Stimulated activated CD8-positive, alpha-beta memory T cell treated with anti-CD3 and anti-CD28 coated beads, Interleukin-7, amount 100 ng/mL, for 48 hours (primary cell): Measurements from ENCODE around the gene APOM.

Experiments
- DNase-seq, 2 donors: peaks; one replicate each; pipeline ENCODE4 v3.0.0-alpha.2; 2020; ENCODE audit warnings: low read depth in 1 of 2; ENCODE audit errors: extremely low read depth in 1 of 2

The APOM gene

GRCh38 chr6:31676322-31676903 lies 20.7 kb downstream of the APOM start:
- DNase-seq: no peak

- DNase-seq: no peak
Measured at GRCh38 chr6:31676904-31677303, 21.2 kb downstream of the APOM start.

- DNase-seq: no peak
Measured at GRCh38 chr6:31677955-31678354, 22.3 kb downstream of the APOM start.

- peak in 1 of 2 donors; percentile 35 for DNase-seq
Measured at GRCh38 chr6:31680226-31681134, 24.8 kb downstream of the APOM start, which contains the start of gene LY6G5C. Gene LY6G5C, minus strand, starts transcription at chr6:31681067. Its CDS starts 694 bp downstream, at chr6:31680373.

GRCh38 chr6:31681135-31681671 lies 25.5 kb downstream of the APOM start:
- DNase-seq: peak in 1 of 2 donors; percentile 29

GRCh38 chr6:31683591-31683990 lies 27.9 kb downstream of the APOM start:
- no peak for DNase-seq

GRCh38 chr6:31686483-31686882 lies 30.8 kb downstream of the APOM start:
- DNase-seq: no peak

GRCh38 chr6:31687321-31687720 lies 31.6 kb downstream of the APOM start:
- DNase-seq: no peak

GRCh38 chr6:31687860-31688693 lies 32.4 kb downstream of the APOM start:
- no peak for DNase-seq

GRCh38 chr6:31689249-31690110 lies 33.8 kb downstream of the APOM start:
- DNase-seq: no peak

- DNase-seq: no peak
Measured at GRCh38 chr6:31690231-31691077, 34.8 kb downstream of the APOM start.

GRCh38 chr6:31691078-31691463 lies 35.4 kb downstream of the APOM start:
- no peak for DNase-seq

- DNase-seq: no peak
Measured at GRCh38 chr6:31691564-31692108, 35.9 kb downstream of the APOM start.

GRCh38 chr6:31692353-31692752 lies 36.7 kb downstream of the APOM start:
- no peak for DNase-seq

- no peak for DNase-seq
Measured at GRCh38 chr6:31692886-31693285, 37.2 kb downstream of the APOM start.

- DNase-seq: no peak
Measured at GRCh38 chr6:31693535-31693934, 37.8 kb downstream of the APOM start.

GRCh38 chr6:31697555-31697954 lies 41.9 kb downstream of the APOM start:
- DNase-seq: no peak

- DNase-seq: no peak
Measured at GRCh38 chr6:31700740-31701401, 45.2 kb downstream of the APOM start.
